Cerebellar nuclear complex (tissue), 1 donor: ENCODE results near the gene CABLES1.
"Not testable (repeated sequence)": the region's sequence is repeated elsewhere in the genome, so short reads cannot be mapped to it uniquely, and the experiment has no call there.

Source experiments
- DNase-seq, 2 experiments: peaks; one replicate each; lab custom pipeline; 2025; lab: John Stamatoyannopoulos, UW

CABLES1 gene

DNA sequence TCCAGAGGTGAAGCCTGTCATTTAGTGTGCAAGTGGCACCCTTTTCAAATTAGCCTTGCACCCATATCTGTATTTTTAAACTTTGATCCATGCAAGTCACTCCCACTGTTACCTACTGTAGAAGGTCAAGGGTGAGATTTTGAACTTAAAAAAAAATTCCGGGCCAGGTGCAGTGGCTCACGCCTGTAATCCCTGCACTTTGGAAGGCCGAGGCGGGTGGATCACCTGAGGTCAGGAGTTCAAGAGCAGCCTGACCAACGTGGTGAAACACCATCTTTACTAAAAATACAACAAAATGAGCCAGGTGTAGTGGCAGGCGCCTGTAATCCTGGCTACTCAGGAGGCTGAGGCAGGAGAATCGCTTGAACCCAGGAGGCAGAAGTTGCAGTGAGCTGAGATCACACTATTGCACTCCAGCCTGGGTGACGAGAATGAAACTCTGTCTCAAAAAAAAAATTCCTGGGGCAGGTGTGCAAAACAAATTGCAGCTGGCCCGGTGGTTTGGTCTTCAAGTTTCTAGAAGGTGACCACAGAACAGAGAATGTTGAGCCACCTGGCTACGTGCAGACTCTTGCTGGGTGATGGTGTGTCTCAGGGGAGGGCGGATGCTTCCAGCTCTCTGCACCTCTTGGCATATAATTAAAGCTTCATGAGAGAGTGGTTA lies 106.7 kb downstream of the CABLES1 start:
- DNase-seq: not testable (repeated sequence)

DNA sequence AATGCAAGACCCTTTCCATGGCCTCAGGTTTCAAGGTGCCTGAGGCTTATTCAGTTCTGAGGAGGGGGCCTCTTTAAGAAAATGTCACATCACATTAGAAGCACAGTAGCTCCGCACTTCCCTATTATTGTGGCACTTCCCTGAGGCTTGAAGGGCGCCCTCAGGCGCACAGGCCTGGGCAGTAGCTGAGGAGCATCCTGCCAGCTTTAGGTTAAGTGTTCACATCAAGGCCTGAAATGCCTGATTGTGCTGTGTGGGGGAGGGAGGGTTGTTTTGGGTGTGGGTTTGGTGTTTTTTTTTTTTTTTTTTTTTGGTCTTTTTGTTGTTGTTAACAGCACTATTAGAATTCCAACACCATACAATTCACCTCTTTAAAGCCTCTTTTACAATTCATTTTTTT lies 107.9 kb downstream of the CABLES1 start:
- DNase-seq: no peak

DNA sequence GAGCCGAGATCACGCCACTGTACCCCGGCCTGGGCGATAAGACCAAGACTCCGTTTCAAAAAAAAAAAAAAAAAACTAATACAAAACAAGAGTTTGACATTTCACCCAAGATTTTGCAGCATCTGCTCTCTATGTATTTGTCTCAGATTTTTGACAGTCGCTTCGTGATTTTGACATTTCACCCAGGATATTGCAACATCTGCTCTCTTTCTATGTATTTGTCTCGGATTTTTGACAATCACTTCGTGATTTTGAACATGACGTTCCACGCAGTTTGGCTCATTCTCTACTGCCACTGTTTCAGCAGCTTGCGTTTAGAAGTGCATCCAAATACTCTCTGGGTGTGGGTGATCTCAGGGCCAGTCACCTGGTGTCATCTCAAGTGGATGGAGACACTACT lies 108.5 kb downstream of the CABLES1 start:
- DNase-seq: no peak

DNA sequence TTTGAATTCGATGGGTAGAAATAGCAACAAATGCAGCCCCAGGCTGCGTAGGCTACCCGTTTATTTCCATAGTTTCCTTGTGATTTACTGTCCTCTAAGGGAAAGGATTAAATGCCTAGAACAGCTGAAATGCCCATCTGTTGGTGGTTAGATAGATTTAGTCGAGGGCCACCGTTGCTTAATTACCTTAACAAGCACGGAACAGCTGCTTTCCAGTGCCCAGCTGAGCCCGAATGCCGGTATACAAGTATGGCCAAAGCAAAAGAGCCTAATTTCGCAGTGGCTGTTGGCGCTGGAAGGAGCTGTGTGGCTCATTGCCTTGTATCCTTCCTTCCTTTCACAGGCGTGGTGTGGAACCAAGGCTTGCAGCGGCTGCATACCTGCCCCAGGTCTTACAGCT lies 109.1 kb downstream of the CABLES1 start:
- no peak for DNase-seq

DNA sequence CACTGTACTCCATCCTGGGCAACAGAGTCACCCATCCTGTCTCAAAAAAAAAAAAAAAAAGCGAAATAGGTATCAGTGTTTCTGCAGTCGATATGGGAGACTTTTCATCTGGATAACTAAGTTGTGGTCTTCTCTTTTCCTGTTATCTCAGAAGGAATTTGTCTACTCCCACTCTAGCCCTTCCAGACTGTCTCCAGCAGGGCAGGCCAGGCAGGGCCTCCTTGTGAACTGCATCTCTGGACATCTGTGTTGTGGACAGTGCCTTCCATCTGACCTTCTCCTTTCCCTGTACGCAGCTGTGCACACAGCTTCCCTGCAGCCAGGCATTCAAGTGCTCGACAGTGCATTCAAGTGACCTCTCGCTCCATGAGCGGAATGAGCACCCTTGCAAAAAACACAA lies 110.2 kb downstream of the CABLES1 start:
- no peak for DNase-seq

DNA sequence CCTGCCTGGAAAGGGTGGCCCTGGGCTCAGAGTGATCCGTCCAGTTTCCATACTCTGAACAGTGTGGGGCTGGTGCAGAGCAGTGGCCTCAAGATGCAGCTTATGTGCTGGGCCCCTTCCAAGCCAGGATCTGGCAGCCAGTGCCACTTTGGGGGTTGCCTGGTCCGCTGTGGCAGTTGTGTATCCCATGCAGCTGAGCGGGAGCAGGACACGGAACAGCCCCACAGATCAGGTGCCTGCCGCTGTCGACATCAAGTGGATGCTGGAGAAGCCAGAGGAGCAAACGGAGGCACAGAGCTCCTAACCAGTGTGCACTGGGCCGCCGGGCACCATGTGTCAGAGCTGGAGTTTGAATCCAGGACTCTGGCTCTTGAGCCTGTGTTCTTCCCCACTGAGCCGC lies 112.0 kb downstream of the CABLES1 start:
- no peak for DNase-seq

DNA sequence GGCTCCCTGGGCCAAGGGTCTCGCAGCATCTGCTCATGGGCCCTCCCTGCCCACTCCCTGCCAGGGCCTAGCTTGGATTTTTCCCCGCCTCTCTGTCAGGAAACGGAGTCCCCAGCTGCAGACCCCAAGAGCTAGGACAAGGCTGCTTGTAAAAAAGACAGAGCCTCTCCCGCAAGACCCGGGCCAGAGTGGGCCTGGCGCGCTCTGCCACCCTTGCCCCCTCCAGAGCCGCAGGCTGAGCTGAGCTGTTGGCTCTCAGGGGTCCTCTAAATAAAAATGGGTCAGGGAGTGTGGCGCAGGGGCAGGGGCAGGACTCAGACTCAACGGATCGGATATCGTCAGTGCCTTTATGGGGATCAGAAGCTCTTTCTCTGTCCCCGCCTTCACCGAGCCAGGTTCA lies 112.6 kb downstream of the CABLES1 start:
- DNase-seq: no peak

DNA sequence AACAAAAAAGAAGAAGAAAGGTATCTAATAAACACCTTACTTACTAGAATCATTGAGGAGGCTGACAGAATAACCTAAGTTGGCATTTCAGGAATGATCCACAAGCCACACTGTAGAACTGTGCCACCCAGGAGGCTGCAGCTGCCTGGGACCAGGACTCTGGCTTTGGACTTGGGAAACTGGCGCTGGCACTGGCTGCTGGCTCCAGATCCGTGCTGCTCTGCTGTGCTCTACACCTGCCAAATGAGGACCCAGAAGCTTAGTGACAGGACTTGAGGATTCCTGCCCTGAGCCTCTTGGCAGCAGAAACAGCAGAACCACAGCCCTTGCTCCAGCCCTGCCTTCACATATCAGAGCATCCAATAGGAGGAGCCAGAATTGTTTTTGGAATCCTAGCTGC lies 113.5 kb downstream of the CABLES1 start:
- DNase-seq: no peak

DNA sequence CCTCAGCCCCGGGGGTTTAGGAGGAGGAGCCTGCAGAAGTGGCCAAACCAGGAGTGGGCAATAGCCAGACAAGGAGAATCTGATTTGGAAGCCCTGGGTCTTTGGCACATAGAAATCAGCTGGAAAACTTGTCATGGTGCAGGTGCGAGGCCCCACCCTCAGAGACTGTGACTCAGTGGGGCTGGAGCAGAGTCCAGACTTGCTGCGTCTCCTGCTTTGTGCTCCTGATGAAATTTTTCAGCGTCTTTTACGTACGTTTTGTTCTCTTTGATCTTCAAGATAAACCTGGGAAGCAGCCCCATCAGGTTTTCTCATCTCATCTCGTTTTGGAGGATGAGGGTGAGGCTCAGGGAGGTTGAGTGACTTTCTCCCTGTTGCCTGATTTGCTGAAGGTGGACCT lies 114.1 kb downstream of the CABLES1 start:
- DNase-seq: no peak

DNA sequence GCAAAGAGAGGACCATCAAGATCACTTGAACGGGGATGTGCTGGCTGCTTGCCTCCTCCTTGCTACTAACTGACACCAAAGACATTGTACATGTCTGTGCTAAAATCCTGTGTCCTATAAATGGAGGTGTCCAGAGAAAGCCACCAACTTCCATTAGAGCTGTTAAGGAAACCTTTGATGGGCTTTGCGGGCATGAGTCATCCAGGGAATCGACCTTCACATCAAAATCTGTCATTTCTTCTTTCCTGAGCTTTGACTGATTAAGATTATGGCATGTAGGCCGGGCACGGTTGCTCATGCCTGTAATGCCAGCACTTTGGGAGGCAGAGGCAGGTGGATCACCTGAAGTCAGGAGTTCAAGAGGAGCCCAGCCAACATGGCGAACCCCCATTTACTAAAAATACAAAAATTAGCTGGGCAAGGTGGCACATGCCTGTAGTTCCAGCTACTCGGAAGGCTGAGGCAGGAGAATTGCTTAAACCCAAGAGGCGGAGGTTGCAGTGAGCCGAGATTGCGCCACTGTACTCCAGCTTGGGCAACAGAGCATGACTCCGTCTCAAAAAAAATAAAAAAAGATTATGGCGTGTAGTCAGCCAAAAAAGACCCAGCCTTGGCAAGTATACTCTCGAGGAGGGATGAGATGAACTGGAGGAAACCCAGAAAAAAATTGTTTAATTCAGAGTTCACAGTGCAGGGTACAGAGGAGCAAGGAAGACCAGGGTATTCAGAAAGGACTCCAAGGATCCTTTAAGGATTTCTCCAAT lies 115.8 kb downstream of the CABLES1 start:
- no peak for DNase-seq

DNA sequence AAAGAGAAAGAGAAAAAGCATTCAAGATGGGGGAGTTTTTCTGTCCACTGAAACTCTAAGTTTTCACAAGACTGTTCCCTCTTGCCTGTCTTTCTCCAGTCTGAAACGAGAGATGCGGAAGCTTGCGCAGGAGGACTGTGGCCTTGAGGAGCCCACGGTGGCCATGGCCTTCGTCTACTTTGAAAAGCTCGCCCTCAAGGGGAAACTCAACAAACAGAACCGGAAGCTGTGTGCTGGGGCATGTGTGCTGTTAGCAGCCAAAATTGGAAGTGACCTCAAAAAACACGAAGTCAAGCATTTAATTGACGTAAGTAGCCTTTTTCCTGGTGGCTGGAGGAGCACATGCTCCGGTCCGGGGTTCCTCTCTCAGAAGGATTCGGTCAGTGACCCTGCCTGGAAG lies 118.3 kb downstream of the CABLES1 start:
- DNase-seq: no peak

DNA sequence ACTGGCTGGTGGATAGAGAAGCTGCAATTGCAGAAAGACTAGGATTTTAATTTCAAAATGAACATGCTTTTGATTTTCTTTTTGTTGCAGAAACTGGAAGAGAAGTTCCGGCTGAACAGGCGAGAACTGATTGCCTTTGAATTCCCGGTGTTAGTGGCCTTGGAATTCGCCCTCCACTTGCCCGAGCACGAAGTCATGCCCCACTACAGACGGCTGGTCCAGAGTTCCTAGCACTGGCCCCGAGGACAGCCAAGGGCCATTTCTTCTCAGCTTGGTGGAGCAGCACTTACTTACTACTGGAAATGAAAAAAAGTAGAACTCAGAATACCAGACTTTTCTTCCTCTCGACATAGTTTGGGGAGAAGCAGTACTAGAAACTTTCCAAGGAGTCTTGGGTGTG lies 121.9 kb downstream of the CABLES1 start:
- DNase-seq: no peak

DNA sequence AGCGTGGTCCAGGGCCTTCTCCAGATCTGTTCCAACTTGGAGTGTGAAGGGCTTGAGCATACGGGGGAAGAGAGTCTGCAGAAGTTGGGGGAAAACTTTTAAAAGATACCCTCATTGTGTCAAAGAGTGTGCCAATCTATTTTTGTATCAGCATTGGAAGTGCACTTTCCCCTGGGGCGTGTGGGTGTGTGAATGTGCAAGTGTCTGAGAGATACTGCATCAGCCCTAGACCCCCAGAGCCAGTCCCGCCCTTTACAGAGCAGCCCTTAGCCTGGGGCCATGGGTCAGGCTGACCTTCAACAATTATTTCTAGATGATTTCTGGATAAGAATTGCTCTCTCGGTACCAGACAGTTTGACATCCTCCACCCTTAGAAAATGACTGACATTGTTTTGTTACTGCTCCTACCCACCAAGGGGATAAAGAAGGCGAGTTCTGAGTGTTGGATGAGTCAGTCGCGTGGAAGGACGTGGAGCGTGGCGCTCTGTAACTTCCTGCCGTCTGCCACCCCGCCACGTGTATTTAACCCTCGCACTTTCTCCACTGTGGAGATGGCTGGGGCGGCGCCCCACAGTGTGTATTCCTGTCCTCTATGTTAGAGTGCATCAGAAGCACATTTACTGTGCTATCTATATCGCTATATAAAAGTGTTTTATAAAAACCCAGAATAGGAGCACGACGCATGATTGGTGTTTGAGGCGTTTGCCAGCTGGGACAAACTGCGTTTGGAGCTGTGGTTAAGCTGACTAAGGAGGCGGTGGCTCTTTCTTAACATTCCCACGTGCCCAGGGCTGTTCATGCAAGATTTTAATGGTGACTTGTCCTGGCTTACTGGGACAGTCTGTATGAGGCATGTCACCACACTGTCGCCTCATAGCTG lies 122.6 kb downstream of the CABLES1 start:
- DNase-seq: no peak

DNA sequence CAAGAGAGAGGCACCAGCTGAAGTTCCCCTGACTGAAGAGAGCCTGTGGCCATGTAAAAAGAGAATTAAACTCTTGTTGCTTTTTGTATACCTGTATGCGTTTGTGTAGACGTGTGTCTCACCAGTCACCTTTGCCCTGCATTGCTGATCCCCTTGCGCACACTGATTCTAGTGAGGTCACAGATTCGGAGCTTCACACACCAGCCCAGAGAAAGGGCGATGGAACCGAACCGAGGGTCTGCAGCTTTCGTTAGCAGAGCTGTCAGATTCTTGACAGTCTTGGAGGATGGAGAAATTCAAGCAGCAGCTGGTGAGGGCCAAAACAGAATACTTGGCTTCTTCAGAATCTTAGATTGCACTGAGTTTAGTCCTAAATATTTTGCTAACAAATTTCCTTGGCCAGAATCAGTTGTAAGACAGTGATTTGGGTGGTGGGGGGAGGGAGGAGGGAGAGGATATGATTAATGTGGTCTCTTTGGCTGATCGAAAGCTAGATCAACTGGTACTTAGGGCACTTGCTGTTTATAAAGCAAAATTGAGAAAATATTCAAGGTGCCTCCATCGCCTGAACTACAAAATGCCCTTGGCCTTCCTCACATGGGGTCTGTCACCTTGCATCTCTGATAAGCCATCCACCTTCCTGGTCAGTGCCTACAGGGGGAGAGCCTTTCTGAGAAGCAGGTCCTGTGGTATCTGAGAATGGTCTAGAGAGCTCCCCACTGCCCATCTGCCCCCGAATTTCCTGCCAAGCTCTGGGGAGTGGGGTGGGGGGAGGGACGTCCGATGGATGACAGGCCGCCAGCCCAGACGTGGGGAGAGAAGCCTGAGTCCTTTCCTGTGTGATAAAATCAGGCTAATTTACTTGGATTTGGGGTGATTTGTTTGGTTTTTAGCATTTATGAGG lies 123.5 kb downstream of the CABLES1 start:
- DNase-seq: no peak

DNA sequence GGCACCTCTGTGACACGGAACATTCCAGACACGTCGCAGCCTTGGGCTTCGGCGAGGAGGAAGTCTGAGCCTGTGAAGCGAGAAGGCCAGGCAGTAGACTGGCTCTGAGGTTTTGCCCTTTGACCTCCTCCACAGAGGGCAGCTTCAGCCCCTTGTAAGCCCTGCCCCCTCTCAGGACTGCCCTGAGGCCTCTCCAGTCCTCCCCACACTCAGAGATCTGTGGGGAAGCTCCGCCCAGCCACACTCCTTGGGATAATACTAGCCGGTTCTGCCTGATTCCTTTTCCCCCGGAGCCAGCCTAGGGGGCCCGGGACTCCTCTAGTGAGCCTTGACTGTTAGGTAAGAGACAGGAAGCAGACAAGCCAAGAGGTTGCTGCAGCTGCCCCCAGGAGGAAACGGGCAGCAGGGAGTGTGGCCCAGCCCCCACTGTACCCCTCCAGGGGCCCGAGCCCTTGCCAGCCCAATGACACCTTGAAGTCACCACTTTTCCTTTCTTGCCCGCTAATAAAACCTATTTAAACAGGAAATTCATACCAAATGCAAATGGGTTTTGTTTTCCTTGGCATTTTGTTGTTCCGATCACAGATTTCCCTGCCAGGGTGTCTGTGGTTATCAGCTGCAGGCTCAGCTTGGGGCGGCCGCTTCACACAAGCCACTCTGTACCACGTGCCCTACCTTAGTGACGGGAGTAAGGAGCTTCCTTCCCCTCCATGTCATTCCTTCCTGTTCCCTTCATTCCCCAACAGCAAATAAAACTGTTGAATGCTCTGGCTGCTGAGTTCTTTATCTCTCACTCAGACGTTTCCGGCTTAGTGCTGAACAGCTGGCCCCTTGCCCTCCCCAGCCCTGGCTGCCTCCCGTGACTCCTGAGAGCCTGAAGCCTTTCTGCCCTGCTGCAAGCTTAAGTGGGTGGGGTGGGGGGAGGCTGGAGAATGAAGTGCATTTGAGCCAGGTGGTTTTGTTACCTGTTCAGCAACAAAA lies 124.7 kb downstream of the CABLES1 start:
- DNase-seq: peak in 1 of 2 experiments; percentile 15

DNA sequence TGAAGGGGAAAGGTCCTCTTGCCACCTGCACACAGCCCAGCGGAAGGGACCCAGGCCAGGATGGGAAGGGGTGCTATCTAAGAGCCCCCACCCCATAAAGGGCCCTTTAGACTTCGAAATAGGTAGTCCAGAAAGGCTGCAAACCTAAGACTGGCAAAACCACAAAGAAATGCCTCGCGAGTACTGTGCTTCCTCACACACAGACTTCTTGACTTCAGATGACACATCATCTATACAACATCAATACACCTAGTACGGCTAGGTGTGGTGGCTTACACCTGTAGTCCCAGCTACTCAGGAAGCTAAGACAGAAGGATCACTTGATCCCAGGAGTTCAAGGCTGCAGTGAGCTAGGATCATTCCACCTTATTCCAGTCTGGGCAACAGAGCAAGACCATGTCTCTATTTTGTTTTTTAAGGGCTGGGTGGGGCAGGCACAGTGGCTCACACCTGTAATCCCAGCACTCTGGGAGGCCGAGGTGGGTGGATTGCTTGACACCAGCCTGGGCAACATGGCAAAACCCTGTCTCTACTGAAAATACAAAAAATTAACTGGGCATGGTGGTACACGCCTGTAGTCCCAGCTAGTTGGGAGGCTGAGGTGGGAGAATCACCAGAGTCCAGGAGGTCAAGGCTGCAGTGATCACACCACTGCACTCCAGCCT lies 125.8 kb downstream of the CABLES1 start:
- DNase-seq: no peak

DNA sequence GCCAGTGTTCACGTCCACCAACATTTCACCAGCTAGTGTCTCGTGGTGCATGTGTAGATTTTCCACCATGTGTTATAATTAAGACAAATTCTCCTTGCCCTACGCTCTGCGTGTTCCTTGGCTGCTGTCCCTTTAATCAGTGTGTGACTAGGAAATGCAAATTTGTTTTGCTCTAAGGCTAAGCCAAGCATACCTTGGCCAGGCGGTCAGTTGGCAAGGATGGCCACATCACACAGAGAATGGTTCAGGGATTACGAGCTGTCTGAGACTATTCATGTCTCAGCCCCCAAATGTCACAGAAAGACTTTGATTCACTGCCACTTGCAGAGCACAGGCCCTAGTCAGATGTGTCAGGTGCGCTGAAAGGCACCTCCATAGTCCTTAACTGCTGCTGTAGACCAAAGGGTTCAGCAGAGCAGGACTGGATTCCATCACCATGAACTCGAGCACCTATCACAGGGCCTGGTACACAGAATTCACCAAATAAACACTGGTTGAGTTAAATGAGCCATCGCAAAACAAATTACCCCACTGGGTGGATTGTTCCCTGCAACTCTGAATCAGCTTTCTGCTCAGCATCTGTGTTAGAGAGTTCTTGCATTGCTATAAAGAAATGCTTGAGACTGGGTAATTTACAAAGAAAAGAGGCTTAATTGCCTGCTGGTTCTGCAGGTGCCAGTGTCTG lies 128.4 kb downstream of the CABLES1 start:
- DNase-seq: peak; percentile 92 to 93

DNA sequence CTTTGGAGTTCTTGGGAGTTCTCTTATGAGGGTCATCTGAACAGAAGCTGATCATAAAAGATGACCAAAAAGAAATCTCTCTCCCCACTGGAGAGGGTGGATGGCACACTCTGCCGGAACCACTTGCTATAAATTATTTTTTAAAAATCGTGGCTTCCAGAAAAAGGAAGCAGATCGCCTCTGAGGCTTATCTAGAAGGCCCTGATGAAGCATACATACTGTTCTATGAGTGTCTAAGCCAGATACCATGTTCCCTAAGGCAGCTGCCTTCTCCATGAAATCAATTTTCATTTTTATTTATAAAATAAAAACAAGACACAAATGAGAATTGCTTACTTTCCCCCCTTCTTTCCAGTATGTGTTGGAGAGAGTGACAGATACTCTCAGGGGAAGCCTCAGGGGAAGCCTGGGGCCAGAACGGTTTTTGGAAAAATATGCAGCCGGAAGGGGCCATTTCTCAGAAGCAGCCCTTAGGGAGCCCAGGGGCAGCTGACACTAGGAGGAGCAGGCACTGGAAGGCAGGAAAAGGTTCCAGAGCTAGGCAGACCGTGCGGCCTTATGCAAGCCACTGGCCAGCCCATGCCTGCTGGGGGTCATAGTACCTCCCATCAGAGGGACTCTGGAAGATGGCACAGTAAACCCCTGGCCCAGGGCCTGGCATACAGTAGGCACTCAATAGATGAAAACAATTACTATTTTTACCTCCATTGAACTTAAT lies 130.6 kb downstream of the CABLES1 start:
- DNase-seq: no peak
